Adrenal gland (tissue), 5 donors: ENCODE data around the gene CCDC159.

ENCODE experiments used
- CTCF ChIP-seq, 6 experiments: fragments of 450-650 bp in 4 of 6; fragments of 200-600 bp in 2 of 6; sonication (generic) in 1 of 6; IDR thresholded peaks; 1 replicate in 5 of 6; 2 replicates in 1 of 6; pipeline versions ENCODE4 v1.5.1 to v1.8.0; 2016 to 2021; ENCODE audit warnings: antibody characterized with exemption in 6 of 6, mild to moderate bottlenecking in 2 of 6, moderate library complexity in 1 of 6
- POLR2A ChIP-seq, 2 donors: fragments of 450-650 bp; IDR thresholded peaks; one replicate each; pipeline ENCODE4 v1.6.1; 2017; ENCODE audit warnings: antibody characterized with exemption in 2 of 2, mild to moderate bottlenecking in 2 of 2, moderate library complexity in 1 of 2
- donor health status: DM: no; HTN: no; CAD: no.

GRCh38 chr19:11382898-11383705, 36.8 kb downstream of the CCDC159 start:
- TF ChIP-seq CTCF (IDR thresholded peaks at IDR 0.05) = peak; percentile 54 to 74 (median 66)
- TF ChIP-seq POLR2A (IDR thresholded peaks at IDR 0.05) = peak in 1 of 2 donors; percentile 21
